GM19455 (cell line): ENCODE results near the gene DGKD.
A peak's percentile ranks its signal among the peaks of the same experiment; 100 is the strongest.
"Not testable (repeated sequence)": the region's sequence is repeated elsewhere in the genome, so short reads cannot be mapped to it uniquely, and the experiment has no call there.

Source experiments
- ATAC-seq: cut with Tn5 transposase; IDR thresholded peaks from one replicate; pipeline ENCODE4 v1.9.1; 2021; ENCODE audit not compliant: unreplicated experiment

The DGKD gene

GRCh38 chr2:233353769-233354499 lies at the start of gene DGKD:
TSS of gene DGKD (plus strand) at chr2:233354494. CDS start at chr2:233354519, 25 bp downstream.
- peak; percentile 59 for ATAC-seq

DNA sequence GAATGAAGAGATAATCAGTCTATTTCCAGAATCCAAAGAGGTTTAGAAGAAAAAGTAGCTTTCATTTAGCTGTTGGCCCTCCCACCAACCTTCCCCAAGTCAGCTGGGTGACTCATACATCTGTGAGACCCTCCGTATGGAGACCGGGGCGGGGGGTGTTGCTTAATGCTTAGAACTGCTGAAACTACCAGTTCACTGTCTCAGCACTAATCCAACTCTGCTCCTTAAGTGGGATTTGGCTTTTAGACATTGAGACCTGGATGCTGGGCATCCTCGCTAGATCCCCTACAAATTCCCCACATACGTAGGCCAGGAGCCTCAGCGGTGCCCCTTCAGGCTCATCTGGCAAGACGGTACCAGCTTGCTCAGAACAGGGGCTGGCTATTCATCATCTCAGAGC lies 46.7 kb upstream of the DGKD start, which contains the start of gene SAG:
SAG (plus strand) TSS at position 252 of the 400 bp plus-strand sequence. CDS start 1,374 bp downstream, outside the sequence.
- no peak for ATAC-seq

- ATAC-seq: no peak
Observed at GRCh38 chr2:233311241-233311926, 42.9 kb upstream of the DGKD start.

GRCh38 chr2:233312874-233313273 lies 41.4 kb upstream of the DGKD start:
- ATAC-seq: no peak

DNA sequence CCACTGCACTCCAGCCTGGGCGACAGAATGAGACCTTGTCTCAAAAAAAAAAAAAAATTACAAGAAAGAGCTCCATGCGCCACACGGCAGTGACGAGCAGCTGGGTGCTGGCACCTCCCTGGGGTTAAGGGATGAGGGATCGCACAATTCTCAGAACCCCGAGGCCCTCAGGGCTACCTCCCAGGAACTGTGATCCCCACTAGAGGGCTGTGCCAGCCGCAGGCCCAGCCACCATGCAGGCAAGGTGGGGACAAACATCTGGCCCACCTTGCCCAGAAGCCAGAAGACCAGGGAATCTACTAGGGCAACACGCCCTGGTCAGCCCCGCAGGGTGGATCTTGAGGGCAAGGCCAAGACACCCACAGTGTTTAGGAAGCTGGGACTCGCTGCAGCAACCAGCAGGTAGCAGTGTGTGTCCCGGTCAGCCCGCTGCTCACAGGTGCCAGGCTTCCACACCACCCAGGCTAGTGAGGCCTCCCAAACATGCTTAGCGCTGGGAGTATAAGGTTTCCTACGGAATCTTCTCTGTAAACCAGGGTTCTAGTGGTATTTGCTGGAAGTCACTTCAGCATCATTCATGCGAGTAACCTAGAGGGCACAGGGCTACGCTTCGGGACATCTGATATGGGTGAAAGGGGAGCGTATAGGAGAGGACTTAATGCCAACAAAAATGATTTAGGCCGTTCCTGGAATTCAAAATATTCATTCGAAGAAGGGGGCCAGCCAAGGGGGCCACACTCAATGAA lies 39.9 kb upstream of the DGKD start:
- no peak for ATAC-seq

GRCh38 chr2:233317196-233317943 lies 36.9 kb upstream of the DGKD start:
- ATAC-seq: no peak

- no peak for ATAC-seq
Observed at GRCh38 chr2:233319256-233319655, 35.0 kb upstream of the DGKD start.

DNA sequence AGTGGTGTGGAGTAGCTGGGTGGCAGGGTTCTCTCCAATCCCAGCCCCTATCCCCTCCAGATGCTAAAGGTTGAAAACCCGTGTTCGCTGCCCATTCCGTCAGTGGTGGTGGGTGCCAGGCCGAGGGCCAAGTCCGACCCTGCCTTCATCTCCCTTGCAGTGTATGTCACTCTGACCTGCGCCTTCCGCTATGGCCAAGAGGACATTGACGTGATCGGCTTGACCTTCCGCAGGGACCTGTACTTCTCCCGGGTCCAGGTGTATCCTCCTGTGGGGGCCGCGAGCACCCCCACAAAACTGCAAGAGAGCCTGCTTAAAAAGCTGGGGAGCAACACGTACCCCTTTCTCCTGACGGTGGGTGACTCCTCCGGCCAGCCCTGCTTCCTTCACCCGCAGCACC lies 33.8 kb upstream of the DGKD start:
- ATAC-seq: no peak

GRCh38 chr2:233321166-233321565 lies 33.1 kb upstream of the DGKD start:
- no peak for ATAC-seq

DNA sequence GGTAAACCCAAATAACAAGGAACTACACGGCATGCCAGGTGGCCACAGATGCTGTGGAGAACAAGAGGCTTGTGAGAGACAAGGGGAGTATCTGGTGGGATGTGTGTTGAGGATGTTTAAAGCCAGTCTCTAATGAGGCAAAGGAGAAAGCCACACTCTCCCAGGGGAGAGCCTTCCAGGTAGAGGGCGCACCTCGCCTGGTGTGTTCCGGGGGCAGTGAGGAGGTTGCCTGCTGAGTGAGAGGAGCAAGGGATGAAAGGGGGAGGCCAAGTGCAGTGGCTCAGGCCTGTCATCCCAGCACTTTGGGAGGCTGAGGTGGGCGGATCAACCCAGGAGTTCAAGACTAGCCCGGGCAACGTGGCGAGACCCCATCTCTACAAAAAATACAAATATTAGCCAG lies 30.4 kb upstream of the DGKD start:
- no peak for ATAC-seq

- no peak for ATAC-seq
Observed at GRCh38 chr2:233325256-233325655, 29.0 kb upstream of the DGKD start.

DNA sequence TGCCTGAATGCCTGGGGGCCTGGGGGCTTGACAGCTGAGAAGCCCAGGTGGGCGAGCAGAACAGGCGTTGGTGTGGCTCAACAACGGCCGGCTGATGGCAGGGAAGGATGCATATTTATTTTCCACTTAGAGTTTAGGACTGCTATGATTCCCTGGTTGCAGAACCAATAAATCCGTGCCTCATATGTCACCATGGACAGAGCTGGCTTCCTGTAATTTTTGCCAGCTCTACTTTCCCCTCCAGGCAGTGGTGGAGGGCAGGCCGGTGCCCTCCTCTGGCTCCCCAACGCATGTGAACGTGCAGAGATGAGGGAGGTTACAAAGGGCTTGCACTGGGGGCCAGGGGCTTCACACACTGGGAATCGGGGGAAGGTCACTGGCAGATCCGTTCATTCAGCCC lies 28.5 kb upstream of the DGKD start:
- no peak for ATAC-seq

DNA sequence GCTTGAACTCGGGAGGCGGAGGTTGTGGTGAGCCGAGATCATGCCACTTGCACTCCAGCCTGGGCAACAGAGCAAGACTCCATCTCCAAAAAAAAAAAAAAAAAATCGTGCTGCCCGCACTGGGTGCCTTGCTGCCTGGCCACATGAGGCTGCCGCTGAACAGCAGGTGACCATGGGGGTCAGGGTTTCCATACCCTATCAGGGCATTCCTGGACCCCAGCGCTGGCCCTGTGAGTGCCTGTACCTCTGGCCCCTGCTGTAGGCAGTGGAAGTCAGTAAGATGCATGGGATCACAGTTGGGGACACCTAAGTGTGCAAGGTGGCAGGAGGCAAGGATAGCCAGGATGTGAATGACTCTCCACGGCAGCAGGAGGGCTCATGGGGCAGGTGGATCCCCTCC lies 27.8 kb upstream of the DGKD start:
- ATAC-seq: no peak

- no peak for ATAC-seq
Observed at GRCh38 chr2:233328922-233329321, 25.4 kb upstream of the DGKD start.

- no peak for ATAC-seq
Observed at GRCh38 chr2:233329489-233330135, 24.7 kb upstream of the DGKD start.

- ATAC-seq: peak; percentile 80
Observed at GRCh38 chr2:233331536-233331935, 22.8 kb upstream of the DGKD start.

DNA sequence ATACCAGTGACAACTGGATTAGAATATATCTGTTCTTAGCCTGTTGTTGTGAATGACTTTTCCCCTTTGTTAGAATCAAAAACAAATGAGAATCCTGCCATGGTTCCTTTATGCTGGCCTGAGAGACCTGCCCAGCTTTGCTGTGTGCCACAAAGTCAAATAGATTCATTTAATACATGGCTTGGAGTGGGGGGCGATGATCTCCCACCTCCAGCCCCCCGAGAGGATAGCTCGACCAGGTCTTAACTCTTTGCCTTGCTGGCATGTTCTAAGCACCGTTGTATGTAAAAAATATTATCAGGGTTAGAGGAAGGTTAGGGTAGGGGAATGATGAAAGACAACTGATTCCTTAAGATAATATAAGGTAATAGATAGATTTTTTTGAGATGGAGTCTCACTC lies 22.2 kb upstream of the DGKD start:
- ATAC-seq: no peak

GRCh38 chr2:233334915-233335314 lies 19.4 kb upstream of the DGKD start:
- ATAC-seq: no peak

DNA sequence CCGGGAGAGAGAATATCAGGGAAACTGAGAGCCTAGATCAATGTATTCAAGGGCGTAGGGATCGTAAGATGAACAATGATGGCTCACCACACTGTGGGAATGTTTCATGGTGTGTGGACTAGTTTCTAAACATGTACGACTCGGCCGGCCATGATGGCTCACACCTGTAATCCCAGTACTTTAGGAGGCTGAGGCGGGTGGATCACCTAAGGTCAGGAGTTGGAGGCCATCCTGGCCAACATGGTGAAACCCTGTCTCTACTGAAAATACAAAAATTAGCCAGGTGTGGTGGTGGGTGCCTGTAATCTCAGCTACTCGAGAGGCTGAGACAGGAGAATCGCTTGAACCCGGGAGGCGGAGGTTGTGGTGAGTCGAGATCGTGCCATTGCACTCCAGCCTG lies 18.2 kb upstream of the DGKD start:
- not testable (repeated sequence) for ATAC-seq

GRCh38 chr2:233336541-233336940 lies 17.8 kb upstream of the DGKD start:
- ATAC-seq: no peak

DNA sequence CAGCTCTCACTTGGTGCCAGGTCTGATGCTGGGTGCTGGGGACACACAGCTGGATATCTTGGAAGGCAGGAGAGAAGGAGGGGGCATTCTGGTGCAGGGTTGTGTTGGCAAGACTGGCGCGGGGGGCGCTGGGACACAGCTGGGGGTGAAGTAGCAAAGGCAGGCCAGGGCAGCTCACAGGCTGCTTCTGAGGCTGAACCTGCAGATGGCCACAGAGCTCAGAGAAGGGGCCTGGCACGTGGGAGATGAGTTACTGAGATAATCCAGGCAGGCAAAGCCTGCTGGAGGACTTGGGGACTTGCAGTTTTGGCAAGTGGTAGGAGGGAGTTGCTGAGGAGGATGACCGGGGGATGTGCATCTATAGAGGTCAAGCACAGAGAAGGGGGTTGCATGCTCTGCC lies 16.2 kb upstream of the DGKD start:
- no peak for ATAC-seq
